ENCODE data around the gene TSPAN18. TPM values are rescaled to one million over a fixed set of nuclear protein-coding genes. Genes with fewer than 3 reads are reported as not detected.

TSPAN18 gene
- total RNA-seq, 4 donors from 2014 or later: 6.7 to 13.1 (median 7.9) TPM

- Histone ChIP-seq H3K36me3 (peaks cover 0 to 35% (median 0%) of the 10 kb centered on the region in 3 donors), H3K4me3 (no peak overlapping the region), H3K9me3 (no peaks in the 10 kb centered on the region), H3K27ac (no peak overlapping the region), H3K4me1 (peaks cover 0 to 22% (median 6%) of the 10 kb centered on the region in 4 donors), H3K27me3 (no peaks in the 10 kb centered on the region)
- 79 to 85% methylated on average over 10 of the region's 10 CpGs for WGBS, 2 donors
- DNase-seq (ENCODE audit: low spot score in 2 of 2): no peak
- no peak for TF ChIP-seq CTCF (IDR thresholded peaks at IDR 0.05)
Observed at GRCh38 chr11:44915004-44915403, 188.2 kb downstream of the TSPAN18 start.

- no peak overlapping the region for H3K27ac ChIP-seq
- H3K4me1 ChIP-seq: peaks cover 0 to 20% (median 6%) of the 10 kb centered on the region in 4 donors
- WGBS, 2 donors: 71 to 90% methylated on average over 10 of the region's 10 CpGs
- DNase-seq (ENCODE audit: low spot score in 2 of 2): no peak
- no peak overlapping the region for H3K4me3 ChIP-seq
- H3K9me3 ChIP-seq: no peaks in the 10 kb centered on the region
- TF ChIP-seq POLR2A (IDR thresholded peaks at IDR 0.05): no peak
- TF ChIP-seq CTCF (IDR thresholded peaks at IDR 0.05): no peak
- no peak for TF ChIP-seq EP300 (IDR thresholded peaks at IDR 0.05)
- no peaks in the 10 kb centered on the region for H3K27me3 ChIP-seq
- peaks cover 0 to 40% (median 0%) of the 10 kb centered on the region in 3 donors for H3K36me3 ChIP-seq
Observed at GRCh38 chr11:44915621-44916020, 188.9 kb downstream of the TSPAN18 start.

GRCh38 chr11:44916331-44916730, 189.6 kb downstream of the TSPAN18 start:
- Histone ChIP-seq H3K27ac (no peak overlapping the region), H3K4me1 (peaks cover 0 to 13% (median 3%) of the 10 kb centered on the region in 4 donors), H3K27me3 (no peaks in the 10 kb centered on the region), H3K9me3 (no peaks in the 10 kb centered on the region), H3K36me3 (peaks cover 0 to 47% (median 0%) of the 10 kb centered on the region in 3 donors), H3K4me3 (no peak overlapping the region)
- TF ChIP-seq CTCF (IDR thresholded peaks at IDR 0.05) (no peak), POLR2A (IDR thresholded peaks at IDR 0.05) (no peak), EP300 (IDR thresholded peaks at IDR 0.05) (no peak)
- DNase-seq (ENCODE audit: low spot score in 2 of 2): no peak
- 72 to 73% methylated on average over 8 of the region's 8 CpGs for WGBS, 2 donors

- Histone ChIP-seq H3K27me3 (no peaks in the 10 kb centered on the region), H3K27ac (no peak overlapping the region), H3K4me1 (peaks cover 0 to 8% (median under 1%) of the 10 kb centered on the region in 4 donors), H3K4me3 (no peak overlapping the region), H3K36me3 (peaks cover 0 to 47% (median 0%) of the 10 kb centered on the region in 3 donors), H3K9me3 (no peaks in the 10 kb centered on the region)
- TF ChIP-seq CTCF (IDR thresholded peaks at IDR 0.05): no peak
- no peak for TF ChIP-seq EP300 (IDR thresholded peaks at IDR 0.05)
- no peak for TF ChIP-seq POLR2A (IDR thresholded peaks at IDR 0.05)
- 79 to 86% methylated on average over 10 of the region's 10 CpGs for WGBS, 2 donors
- no peak for DNase-seq (ENCODE audit: low spot score in 2 of 2)
Observed at GRCh38 chr11:44916801-44917385, 190.1 kb downstream of the TSPAN18 start.

- TF ChIP-seq POLR2A (IDR thresholded peaks at IDR 0.05): no peak
- TF ChIP-seq EP300 (IDR thresholded peaks at IDR 0.05): no peak
- no peak for TF ChIP-seq CTCF (IDR thresholded peaks at IDR 0.05)
- 94 to 100% methylated on average over 4 of the region's 4 CpGs for WGBS, 2 donors
Observed at GRCh38 chr11:44917741-44918140, 191.0 kb downstream of the TSPAN18 start.

More at GRCh38 chr11:44917741-44918140, 191.0 kb downstream of the TSPAN18 start:
- Histone ChIP-seq H3K27me3 (no peaks in the 10 kb centered on the region), H3K9me3 (no peaks in the 10 kb centered on the region), H3K36me3 (peaks cover 0 to 53% (median 0%) of the 10 kb centered on the region in 3 donors), H3K4me1 (no peaks in the 10 kb centered on the region), H3K27ac (no peak overlapping the region), H3K4me3 (no peak overlapping the region)
- no peak for DNase-seq (ENCODE audit: low spot score in 2 of 2)

Data from tibial nerve (tissue), 4 donors.